ENCODE data around the gene CHCHD10. TPM values are rescaled to one million over a fixed set of nuclear protein-coding genes. Genes with fewer than 3 reads are reported as not detected.

CHCHD10 gene
- total and polyA plus RNA-seq, 2 of the 8 experiments (the other 6 are each of a cell fraction or from before 2014, with no cell fraction given): 58.3 to 94.5 TPM

GRCh38 chr22:23763954-23764353 is 3.8 kb downstream of the CHCHD10 start:
- Histone ChIP-seq H3K79me2 (ENCODE audit: control insufficient read depth in 1 of 2, insufficient read depth in 2 of 2, low read length in 2 of 2) (no peaks in the 10 kb centered on the region), H3K36me3 (ENCODE audit: control insufficient read depth in 2 of 4, insufficient read depth in 4 of 4, low read length in 3 of 4) (no peaks in the 10 kb centered on the region), H4K20me1 (replicated peaks in 1 of 2; ENCODE audit: control insufficient read depth in 1 of 2, insufficient read depth in 2 of 2, low read length in 2 of 2) (peaks cover 0 to 14% of the 10 kb centered on the region in 2 experiments), H3K14ac (ENCODE audit: insufficient read length) (no peak overlapping the region), H3K18ac (ENCODE audit: extremely low read depth, low read length) (peak overlapping the region; percentile 83), H2BK20ac (ENCODE audit: low read length) (no peak overlapping the region), H3K56ac (replicated peaks; ENCODE audit: insufficient read length, low read depth, low read length) (no peak overlapping the region), H2BK5ac (ENCODE audit: low read depth, low read length) (no peak overlapping the region), H4K91ac (replicated peaks; ENCODE audit: insufficient read length, low read length) (no peak overlapping the region), H3K23ac (ENCODE audit: insufficient read length) (no peak overlapping the region), H4K8ac (ENCODE audit: extremely low read depth, insufficient read depth, low read length) (no peak overlapping the region), H3K4ac (replicated peaks; ENCODE audit: insufficient read length, low read depth, low read length) (no peak overlapping the region), H4K5ac (ENCODE audit: insufficient read length, low read depth, low read length) (no peak overlapping the region), H3K4me3 (ENCODE audit: extremely low read depth in 1 of 4, insufficient read depth in 2 of 4, low read depth in 3 of 4, low read length in 4 of 4) (peak overlapping the region in 1 of 4 experiments; percentile 48; a peak in 2 of 8 replicates), H3K27ac (ENCODE audit: low read depth, low read length) (no peak overlapping the region), H3K9ac (replicated peaks in 1 of 4; ENCODE audit: extremely low read depth in 1 of 4, low read depth in 3 of 4, low read length in 3 of 4) (no peak overlapping the region), H2BK120ac (replicated peaks; ENCODE audit: low read depth, low read length) (no peak overlapping the region), H2BK12ac (ENCODE audit: low read depth, low read length) (peak overlapping the region; percentile 75; the same call in 1 of the 2 replicates), H3K4me2 (ENCODE audit: insufficient read depth in 1 of 2, low read depth in 2 of 2, low read length in 2 of 2) (peak overlapping the region; percentile 54 to 66), H3K27me3 (replicated peaks in 1 of 4; ENCODE audit: control insufficient read depth in 3 of 4, extremely low read depth in 1 of 4, insufficient read depth in 3 of 4, low read length in 3 of 4) (peaks cover 0 to 3% (median 2%) of the 10 kb centered on the region in 4 experiments; a peak in 3 of 7 replicates), H3K23me2 (ENCODE audit: low read depth, low read length) (peaks cover 11% of the 10 kb centered on the region), H2AK5ac (ENCODE audit: low read depth, low read length) (no peak overlapping the region), H3K9me3 (ENCODE audit: insufficient read depth in 2 of 2, low read depth in 1 of 2, low read length in 1 of 2) (no peaks in the 10 kb centered on the region), H3K79me1 (ENCODE audit: low read depth, low read length) (no peaks in the 10 kb centered on the region), H3K4me1 (replicated peaks in 1 of 4; ENCODE audit: control insufficient read depth in 3 of 4, insufficient read depth in 4 of 4, low read length in 3 of 4) (peaks cover 0 to 26% (median 18%) of the 10 kb centered on the region in 4 experiments; a peak in 6 of 7 replicates), H2AFZ (ENCODE audit: low read length) (no peak overlapping the region), H2BK15ac (ENCODE audit: low read length) (no peak overlapping the region)
- TF ChIP-seq TAF1 (IDR thresholded peaks at IDR 0.05; ENCODE audit: low read depth, low read length) (no peak), TBP (IDR thresholded peaks at IDR 0.05; ENCODE audit: low read depth, low read length) (no peak), E2F6 (IDR thresholded peaks at IDR 0.05) (no peak), MAX (IDR thresholded peaks at IDR 0.05) (no peak), RFX5 (IDR thresholded peaks at IDR 0.05; ENCODE audit: borderline replicate concordance, low read depth, low read length) (no peak), POLR2AphosphoS5 (IDR thresholded peaks at IDR 0.05; ENCODE audit: low read depth, low read length) (no peak), YY1 (IDR thresholded peaks at IDR 0.05; ENCODE audit: low read depth, low read length) (no peak), CTCF (IDR thresholded peaks at IDR 0.05; ENCODE audit: control extremely low read depth in 1 of 3, insufficient read depth in 1 of 3, low read depth in 1 of 3, low read length in 3 of 3) (no peak), ASH2L (IDR thresholded peaks at IDR 0.05; ENCODE audit: low read length) (no peak)
- WGBS, 2 experiments (ENCODE audit: extremely low coverage in 1 of 2, insufficient coverage in 1 of 2, insufficient read length in 1 of 2, insufficient replicate concordance in 2 of 2, low coverage in 1 of 2, low lambda C conversion rate in 2 of 2, missing lambda C conversion rate in 1 of 2): 83% methylated on average over 6 of the region's 7 CpGs; no CpG with 5 or more reads in 1 of the 2 experiments
- FAIRE-seq (no peak), DNase-seq (ENCODE audit: low read depth in 1 of 2, low spot score in 2 of 2) (no peak)
- ChIA-PET POLR2A (ENCODE audit: partially characterized antibody) (interaction anchor here (0.7 to 1.9 kb wide), 6 partner anchors 12 to 207 kb away, joined by 3 to 4 read pairs (median 3); partner anchors contain the start of gene ZNF70), CTCF (ENCODE audit: partially characterized antibody) (interaction anchor here (1.1 to 2.6 kb wide), 5 partner anchors 11 to 379 kb away, joined by 3 to 9 read pairs (median 5); no protein-coding TSS in a partner anchor)
